IMR-90 (cell line): ENCODE results near the gene MRPL4.

ENCODE experiments used
- FOS ChIP-seq: fragments of 150-350 bp; IDR thresholded peaks from 2 replicates; pipeline ENCODE4 v1.6.1; 2016; ENCODE audit warnings: low read depth, low read length
- MAFK ChIP-seq: IDR thresholded peaks from 2 replicates; pipeline ENCODE4 v1.6.1; 2012; ENCODE audit warnings: low read depth, low read length, improper control_type of control experiment
- MAZ ChIP-seq: IDR thresholded peaks from 2 replicates; pipeline ENCODE4 v1.6.1; 2012; ENCODE audit warnings: low read depth, mild to moderate bottlenecking, low read length, improper control_type of control experiment, moderate library complexity, borderline replicate concordance
- MXI1 ChIP-seq: IDR thresholded peaks from 2 replicates; pipeline ENCODE4 v1.6.1; 2012; ENCODE audit warnings: low read depth, mild to moderate bottlenecking, low read length, moderate library complexity, borderline replicate concordance
- POLR2A ChIP-seq: IDR thresholded peaks from 2 replicates; pipeline ENCODE4 v1.6.1; 2012; ENCODE audit warnings: mild to moderate bottlenecking, low read depth, low read length
- RAD21 ChIP-seq: IDR thresholded peaks from 2 replicates; pipeline ENCODE4 v1.6.1; 2012; ENCODE audit warnings: low read length, improper control_type of control experiment
- RFX5 ChIP-seq: IDR thresholded peaks from 2 replicates; pipeline ENCODE4 v1.8.0; 2012; ENCODE audit warnings: low read depth, mild to moderate bottlenecking, low read length, moderate library complexity
- TF ChIP-seq, protein P1 (sequence below): conservative IDR thresholded peaks from 2 replicates; pipeline ENCODE4 v1.5.1; 2012; ENCODE audit warnings: mild to moderate bottlenecking, low read depth, low read length, improper control_type of control experiment

DNA sequence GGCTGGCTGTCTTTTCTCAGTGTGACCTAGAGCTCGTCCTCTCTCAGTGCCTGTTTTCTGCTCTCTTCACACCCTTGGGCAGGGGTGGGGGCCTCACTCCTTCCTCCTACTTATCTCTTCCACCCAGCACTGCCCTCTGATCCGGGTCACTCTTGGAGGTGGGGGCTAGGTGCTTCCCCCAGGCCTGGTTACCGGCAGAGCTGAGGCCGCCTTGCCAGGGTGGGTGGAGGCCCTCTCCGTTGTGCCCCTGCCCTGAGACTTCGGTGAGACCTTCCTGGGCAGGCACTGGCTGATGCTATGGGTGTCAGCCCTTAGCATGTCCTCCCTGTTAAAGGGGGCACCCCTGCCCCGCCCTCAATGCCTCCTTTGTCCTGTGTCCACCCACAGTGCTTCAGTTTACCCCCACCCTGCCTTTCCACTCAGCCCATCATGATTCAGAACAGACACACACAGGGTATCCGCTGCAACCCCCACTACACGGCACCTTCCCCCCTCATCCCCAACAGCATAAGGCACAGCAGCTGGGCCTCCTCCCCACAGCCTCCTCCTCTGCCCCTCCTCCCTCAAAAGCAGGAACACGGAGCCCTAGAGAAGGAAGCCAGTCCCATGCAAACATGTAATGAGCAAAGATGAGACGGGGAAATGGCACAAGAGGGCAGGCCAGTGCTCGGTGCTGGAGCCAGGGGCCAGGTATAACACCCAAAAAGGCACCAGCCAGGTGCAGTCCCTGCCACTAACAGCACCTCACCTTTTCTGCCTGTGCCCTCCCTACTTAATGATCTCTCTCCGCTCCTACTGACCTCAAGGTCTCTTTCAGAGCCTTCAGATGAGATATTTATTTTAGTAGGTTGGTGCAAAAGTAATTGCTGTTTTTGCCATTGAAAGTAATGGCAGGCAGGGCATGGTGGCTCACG lies 47.8 kb downstream of the MRPL4 start:
- TF ChIP-seq, protein P1, sequence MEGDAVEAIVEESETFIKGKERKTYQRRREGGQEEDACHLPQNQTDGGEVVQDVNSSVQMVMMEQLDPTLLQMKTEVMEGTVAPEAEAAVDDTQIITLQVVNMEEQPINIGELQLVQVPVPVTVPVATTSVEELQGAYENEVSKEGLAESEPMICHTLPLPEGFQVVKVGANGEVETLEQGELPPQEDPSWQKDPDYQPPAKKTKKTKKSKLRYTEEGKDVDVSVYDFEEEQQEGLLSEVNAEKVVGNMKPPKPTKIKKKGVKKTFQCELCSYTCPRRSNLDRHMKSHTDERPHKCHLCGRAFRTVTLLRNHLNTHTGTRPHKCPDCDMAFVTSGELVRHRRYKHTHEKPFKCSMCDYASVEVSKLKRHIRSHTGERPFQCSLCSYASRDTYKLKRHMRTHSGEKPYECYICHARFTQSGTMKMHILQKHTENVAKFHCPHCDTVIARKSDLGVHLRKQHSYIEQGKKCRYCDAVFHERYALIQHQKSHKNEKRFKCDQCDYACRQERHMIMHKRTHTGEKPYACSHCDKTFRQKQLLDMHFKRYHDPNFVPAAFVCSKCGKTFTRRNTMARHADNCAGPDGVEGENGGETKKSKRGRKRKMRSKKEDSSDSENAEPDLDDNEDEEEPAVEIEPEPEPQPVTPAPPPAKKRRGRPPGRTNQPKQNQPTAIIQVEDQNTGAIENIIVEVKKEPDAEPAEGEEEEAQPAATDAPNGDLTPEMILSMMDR = no peak
- TF ChIP-seq MAFK (no peak), POLR2A (no peak), RAD21 (no peak), MXI1 (no peak), FOS (no peak), RFX5 (no peak), MAZ (no peak)
